ENCODE measurements around the gene NSD2.

NSD2 gene

GRCh38 chr4:1945124-1945895, 74.1 kb downstream of the NSD2 start:
- DNase-seq: no peak

GRCh38 chr4:1945912-1946311, 74.7 kb downstream of the NSD2 start:
- no peak for DNase-seq

GRCh38 chr4:1948232-1948631, 77.0 kb downstream of the NSD2 start:
- DNase-seq: no peak

DNA sequence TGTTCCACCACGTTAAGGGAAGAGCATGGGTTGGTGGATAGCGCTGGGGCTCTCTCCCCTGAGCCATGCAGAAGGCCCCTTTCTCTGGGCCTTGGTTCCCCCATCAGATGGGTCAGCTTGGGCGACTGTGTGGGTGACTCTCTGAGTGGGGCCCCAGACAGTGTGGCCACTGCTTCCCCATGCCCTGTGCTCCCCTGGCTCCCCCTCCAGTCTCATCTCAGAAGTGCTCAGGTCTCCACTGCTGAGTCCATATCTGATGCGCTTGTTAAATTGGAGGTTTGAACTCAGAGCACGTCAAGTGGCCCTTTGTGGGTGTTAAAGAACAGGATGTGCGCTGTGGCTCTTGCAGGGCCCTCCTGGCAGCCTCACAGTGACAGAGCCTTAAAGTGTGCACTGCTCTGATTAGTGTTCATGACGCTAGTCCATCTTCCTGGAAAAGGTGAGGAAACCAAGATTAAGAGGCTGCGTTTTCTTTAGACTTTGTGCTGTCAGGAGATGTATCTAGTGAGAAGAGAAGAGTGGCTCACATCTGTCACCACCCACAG, 77.8 kb downstream of the NSD2 start:
- no peak for DNase-seq

- DNase-seq: no peak
These were observed 79.2 kb downstream of the NSD2 start for GRCh38 chr4:1950369-1950768.

GRCh38 chr4:1952058-1952700, 81.0 kb downstream of the NSD2 start:
- DNase-seq: no peak

GRCh38 chr4:1952719-1953118, 81.5 kb downstream of the NSD2 start:
- no peak for DNase-seq

DNA sequence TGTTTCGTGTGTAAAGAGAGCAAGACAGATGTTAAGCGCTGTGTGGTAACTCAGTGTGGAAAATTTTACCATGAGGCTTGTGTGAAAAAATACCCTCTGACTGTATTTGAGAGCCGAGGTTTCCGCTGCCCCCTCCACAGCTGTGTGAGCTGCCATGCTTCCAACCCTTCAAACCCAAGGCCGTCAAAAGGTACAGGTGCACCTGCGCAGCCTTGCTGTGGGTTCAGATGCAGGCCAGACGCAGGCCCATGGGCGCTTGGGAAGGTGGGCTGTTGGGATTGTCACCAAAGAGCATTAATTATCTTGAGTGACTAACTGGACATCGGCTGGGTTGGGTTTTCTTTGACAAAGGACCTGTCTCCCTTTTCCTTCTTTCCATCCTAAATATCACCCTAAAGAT, 82.1 kb downstream of the NSD2 start:
- no peak for DNase-seq

DNA sequence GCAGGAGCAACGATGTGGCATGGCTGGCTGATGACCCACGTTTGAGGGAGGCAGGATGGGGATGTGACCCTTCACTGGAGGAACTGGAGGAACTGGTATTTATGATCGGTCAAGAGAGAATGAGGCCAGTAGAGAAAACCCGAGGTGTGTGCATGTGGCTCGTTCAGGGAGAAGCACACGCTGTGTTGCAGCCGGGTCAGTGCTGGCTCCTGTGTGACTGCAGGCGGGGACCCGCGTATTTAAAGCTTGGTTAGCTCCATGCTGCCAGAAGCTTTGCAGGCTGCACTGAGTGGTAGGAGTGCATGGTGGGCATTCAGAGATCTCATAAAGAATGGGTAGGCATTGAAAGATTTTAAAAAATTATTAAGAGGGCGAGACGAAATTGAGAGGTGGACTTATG, 85.4 kb downstream of the NSD2 start:
- DNase-seq: no peak

DNA sequence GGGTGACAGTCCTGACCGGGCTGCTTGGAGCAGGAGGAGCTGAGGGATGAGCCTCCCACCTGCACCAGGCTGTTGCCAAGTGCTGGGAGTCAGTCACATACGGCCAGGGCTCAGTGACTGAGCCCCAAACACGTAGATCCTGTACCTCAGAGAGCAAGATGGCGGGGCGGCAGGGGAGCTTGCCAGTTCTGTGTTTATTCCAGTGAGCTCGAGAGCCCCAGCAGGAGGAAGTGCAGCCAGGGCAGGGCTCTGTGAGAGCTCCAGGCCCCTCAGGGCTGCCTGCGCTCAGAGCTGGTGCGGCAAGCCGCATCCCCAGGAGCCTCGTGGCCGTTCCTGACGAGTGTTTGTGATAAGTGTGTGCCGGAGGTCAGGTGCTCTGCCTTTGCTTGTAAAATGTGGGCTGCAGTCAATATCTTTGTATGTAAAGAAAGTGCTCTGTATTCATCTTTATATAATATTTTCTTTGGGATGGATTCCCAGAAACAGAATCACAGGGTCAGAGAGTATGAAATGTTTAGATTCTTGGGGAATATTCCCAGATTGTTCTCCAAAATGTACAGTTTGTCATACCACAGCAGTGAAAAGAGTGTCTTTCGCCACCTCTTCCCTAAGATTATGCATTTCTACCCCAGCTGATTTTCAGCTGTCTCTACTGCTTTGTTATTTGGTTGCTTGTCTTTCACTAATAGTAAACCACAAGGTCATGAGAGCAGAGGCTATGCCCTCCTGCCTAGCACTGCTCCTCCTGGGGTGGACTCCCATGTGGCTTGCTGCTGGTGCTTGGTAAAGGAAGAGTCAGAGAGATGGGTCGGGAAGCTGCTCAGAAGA, 87.3 kb downstream of the NSD2 start:
- DNase-seq: no peak

- no peak for DNase-seq
These were observed 87.9 kb downstream of the NSD2 start for GRCh38 chr4:1959104-1959384.

- DNase-seq: no peak
These were observed 89.1 kb downstream of the NSD2 start for GRCh38 chr4:1960170-1960825.

GRCh38 chr4:1961038-1961437, 89.8 kb downstream of the NSD2 start:
- DNase-seq: no peak

DNA sequence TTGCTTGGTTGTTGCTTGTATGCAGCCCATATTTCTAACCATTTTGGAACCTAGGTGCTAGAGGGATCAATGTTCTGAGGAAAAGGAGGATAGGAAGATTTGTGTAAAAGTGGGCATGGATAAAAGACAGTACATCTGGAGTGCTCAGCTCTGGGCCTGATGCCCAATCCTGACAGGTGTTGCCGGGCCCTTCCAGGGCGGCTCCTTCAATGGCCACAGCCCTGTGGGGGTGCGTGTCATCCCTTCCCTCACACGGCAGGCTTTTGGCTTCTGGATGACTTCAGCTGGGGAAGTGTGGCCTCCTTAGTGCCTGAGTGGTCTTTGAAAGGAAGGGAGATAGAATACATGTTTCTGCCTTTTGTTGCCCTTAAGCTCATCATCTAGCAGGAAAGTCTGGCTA, 90.4 kb downstream of the NSD2 start:
- DNase-seq: no peak

- DNase-seq: no peak
These were observed 91.8 kb downstream of the NSD2 start for GRCh38 chr4:1962980-1963379.

GRCh38 chr4:1964443-1964842, 93.2 kb downstream of the NSD2 start:
- no peak for DNase-seq

DNA sequence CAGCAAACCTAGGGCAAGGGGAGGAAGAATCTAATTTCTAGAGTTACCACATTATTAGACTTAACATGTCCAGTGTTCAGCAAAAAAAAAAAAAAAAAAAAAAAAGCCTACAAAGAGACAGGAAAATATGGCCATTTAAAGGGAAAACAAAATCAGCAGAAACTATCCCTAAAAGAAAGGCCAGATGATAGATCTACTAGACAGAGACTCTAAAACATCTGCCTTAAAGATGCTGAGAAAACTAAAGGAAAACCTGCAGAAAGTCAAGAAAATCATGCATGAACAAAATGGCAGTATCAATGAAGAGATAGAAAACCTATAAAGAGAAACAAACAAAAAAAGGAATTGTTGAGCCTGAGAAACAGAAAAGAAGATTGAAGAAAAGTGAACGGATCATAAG, 93.8 kb downstream of the NSD2 start:
- DNase-seq: no peak

DNA sequence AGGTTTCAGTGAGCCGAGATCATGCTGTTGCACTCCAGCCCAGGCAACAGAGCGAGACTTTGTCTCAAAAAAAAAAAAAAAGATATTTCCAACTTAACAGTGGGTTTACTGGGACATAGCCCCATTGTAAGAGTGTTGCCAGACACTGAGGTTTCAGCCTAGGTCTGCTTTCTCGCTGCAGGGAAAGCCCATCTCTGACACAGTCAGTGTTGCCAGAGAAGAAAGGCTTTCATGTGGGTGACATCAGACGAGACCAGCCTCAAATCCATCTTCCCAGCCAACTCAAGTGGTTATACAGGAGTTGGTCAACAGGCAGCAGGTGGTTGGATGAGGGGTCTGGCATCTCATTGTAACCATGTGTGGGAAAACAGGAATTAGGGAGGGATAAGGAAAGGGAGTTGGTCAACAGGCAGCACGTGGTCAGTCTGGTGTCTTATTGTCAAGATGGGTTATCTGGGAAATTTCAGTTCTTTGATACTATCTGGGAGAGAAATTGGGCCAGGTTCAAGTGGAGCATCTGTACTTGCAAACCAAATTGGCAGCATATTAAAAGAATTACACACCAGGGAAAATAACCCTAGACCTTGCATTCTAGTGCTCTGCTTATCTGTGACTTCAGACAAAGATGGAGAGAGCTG, 96.4 kb downstream of the NSD2 start:
- DNase-seq: no peak

DNA sequence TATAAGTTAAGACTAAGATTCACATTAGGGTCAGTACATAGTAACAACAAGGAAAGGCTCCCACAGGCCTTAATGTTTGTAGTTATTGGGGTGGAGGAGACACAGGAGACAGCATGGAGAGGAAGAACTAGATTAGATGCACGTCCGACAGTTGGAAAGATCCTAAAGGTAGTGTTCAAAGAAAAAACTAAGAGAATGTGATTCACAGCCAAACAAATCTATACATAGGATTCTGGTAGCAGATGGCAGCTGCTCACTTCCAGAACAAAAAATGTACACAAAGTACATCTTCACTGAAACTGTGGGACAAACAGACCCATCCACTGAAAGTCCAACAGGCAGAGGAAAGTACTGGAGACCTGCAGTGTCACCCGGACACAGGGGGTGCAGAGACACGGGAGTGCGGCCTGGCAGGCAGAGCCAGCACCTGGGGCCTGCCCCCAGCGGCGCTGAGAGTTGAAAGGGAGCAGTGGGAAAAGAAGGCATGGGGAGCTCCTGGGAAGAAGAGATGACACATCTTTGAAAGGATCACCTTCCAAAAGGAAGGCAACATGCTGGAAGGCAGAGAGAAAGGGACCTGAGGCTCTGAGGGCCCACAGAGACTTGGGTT, 97.6 kb downstream of the NSD2 start:
- DNase-seq: no peak

- DNase-seq: no peak
These were observed 98.9 kb downstream of the NSD2 start for GRCh38 chr4:1969928-1970723.

- DNase-seq: no peak
These were observed 99.7 kb downstream of the NSD2 start for GRCh38 chr4:1970926-1971325.
